GM13976 (cell line): ENCODE data around the gene SYCE1L.
A peak's percentile ranks its signal among the peaks of the same experiment; 100 is the strongest.

Experiments used
- DNase-seq: peaks from one replicate; pipeline ENCODE4 v3.0.0; 2012; ENCODE audit warnings: low spot score
- in situ Hi-C: fragments of 300-500 bp; cut with MboI; formaldehyde crosslinking; loops from one replicate; pipeline ENCODE4 v1.12.0; 2022; ENCODE audit warnings: low sequenced_read_pairs, mixed read lengths, inconsistent platforms; ENCODE audit not compliant: unreplicated experiment
- TF ChIP-seq, protein P1 (sequence below): IDR thresholded peaks from 2 replicates; pipeline ENCODE4 v1.5.1; 2012; ENCODE audit warnings: borderline replicate concordance, mild to moderate bottlenecking; ENCODE audit not compliant: insufficient read depth; ENCODE audit errors: extremely low read depth, missing control alignments, control extremely low read depth

Gene SYCE1L

DNA sequence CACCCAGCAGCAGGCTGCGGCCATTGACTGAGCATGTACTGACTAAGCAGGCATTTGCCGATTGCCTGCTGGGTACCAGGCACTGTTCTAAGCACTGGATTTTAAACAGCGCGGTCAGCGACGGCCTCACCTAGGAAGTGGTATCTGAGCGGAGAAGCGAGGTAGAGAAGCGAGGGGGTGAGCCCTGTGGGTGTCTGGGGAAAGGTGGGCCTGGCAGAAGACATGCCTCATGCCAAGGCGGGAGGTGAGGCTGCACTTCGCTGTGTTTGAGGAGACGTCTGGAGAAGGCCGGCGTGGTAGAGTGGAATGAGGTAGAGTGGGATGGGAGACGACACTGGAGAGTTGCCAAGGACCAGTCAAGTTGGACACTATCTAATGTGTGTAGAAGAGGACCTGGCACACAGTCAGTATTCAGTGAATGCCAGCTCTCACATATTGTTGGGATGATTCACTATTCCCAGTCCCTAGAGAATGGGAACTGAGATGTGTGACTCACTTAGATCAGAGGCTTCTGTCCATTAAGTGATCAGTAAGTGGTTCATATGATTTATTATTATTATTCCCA lies 14.4 kb downstream of the SYCE1L start:
- in situ Hi-C loops: no loop called here
- TF ChIP-seq, protein P1, sequence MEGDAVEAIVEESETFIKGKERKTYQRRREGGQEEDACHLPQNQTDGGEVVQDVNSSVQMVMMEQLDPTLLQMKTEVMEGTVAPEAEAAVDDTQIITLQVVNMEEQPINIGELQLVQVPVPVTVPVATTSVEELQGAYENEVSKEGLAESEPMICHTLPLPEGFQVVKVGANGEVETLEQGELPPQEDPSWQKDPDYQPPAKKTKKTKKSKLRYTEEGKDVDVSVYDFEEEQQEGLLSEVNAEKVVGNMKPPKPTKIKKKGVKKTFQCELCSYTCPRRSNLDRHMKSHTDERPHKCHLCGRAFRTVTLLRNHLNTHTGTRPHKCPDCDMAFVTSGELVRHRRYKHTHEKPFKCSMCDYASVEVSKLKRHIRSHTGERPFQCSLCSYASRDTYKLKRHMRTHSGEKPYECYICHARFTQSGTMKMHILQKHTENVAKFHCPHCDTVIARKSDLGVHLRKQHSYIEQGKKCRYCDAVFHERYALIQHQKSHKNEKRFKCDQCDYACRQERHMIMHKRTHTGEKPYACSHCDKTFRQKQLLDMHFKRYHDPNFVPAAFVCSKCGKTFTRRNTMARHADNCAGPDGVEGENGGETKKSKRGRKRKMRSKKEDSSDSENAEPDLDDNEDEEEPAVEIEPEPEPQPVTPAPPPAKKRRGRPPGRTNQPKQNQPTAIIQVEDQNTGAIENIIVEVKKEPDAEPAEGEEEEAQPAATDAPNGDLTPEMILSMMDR: no peak
- no peak for DNase-seq

DNA sequence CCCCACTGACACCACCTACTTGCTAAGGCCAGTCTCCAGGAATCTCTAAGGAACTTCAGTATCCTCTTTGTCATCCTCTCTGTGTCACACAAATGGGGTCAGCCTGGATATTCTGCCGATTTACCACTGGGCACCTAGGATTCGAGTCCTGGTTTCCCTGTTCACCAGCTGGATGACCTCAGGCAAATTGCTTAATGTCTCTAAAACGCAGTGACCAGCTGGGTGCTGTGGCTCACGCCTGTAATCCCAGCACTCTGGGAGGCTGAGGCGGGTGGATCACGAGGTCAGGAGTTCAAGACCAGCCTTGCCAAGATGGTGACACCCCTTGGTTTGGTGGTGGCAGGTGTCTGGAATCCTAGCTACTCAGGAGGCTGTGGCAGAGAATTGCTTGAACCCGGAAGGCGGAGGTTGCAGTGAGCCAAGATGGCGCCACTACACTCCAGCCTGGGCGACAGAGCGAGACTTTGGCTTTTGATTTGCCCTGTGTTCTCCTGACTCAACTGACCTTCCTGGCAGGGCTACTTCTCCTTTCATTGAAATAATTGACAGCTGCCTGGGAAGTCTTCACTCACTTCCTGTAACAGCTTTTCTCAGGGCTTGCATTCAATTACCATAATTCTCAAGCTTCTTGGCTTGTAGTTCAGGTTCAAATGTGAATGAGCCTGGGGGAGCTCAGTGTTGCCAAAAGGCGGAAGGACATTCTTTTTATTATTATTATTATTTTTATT lies 15.4 kb downstream of the SYCE1L start:
- DNase-seq: no peak
- TF ChIP-seq, protein P1: no peak
- in situ Hi-C loops: no loop called here

DNA sequence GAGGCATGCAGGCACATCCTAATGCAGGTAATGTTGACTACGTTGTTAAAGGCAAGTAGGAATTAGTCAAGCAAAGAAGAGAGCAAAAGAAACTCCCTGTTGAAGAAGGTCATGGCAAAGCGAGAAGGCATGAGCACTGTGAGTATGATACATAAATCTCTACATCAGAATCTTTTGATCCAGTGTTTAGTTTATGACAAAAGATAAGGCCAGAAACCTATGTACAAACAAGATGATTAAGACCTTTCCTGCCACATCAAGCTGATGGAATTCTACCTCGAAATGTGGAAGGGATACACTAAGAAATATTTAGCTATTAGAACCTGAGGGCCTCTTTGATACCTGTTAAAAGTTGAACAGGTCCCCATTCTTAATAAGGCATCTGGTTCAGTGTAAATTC lies 20.2 kb downstream of the SYCE1L start:
- DNase-seq: no peak
- TF ChIP-seq, protein P1: no peak
- in situ Hi-C loops: no loop called here

DNA sequence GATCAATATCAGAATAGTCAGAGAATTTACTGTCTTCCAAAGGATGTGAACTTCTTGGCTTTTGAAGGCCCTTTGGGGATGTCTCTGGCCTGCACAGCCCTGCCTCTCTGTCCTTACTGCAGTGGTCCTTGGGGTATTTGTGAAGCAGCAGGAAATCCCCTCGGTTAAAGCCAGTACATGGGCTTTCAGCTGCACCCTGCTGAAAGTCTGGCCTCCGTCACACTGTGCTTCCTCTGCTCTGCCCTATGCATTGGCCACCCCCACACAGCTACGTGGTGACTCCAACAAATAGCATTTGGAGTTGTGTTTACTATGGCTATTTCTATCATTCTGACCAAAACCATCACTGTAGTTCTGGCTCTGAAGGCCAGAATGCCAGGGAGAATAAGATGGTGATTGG lies 21.2 kb downstream of the SYCE1L start:
- in situ Hi-C loops: no loop called here

DNA sequence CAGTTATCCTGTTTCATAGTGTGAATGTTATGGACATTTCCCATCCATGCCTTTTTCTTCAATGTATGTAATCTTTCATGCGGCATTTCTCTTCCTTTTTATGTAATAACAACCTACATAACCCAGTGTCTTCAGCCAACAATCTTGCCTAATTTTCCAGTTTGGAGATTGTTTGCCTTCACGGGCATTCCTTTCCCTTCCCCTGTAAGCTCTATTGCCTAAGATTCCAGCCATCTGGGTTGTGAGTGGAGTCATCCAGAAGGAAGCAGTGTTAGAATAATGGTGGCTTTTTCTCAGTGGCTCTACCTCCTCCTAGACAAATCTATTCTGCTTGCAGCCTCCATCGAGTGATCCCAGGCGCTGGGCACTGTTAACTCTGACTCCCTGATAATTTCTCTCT lies 22.3 kb downstream of the SYCE1L start:
- in situ Hi-C loops: no loop called here
- TF ChIP-seq, protein P1: no peak
- no peak for DNase-seq

More for the DNA sequence above, 21.2 kb downstream of the SYCE1L start:
- TF ChIP-seq, protein P1: no peak
- DNase-seq: peak; percentile 58

DNA sequence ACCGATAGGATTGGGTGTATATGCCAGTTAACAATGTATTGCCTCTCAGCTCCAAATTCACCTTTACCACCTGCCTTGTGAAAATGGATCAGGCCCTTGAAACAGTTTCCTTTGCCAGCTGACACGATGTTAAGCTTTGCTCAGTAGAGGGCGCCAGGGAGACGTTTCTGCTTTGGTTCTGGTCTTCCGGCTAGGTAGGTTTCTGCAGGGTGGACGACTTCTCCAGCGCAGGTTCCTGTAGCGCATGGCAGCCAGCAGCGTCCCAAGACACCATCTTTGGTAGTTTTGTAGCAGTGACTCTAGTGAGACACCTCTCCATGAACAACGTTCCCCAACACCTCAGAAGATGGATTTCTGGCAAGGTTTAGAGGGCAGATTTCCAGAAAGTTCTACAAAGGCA lies 24.0 kb downstream of the SYCE1L start:
- TF ChIP-seq, protein P1: peak; percentile 30
- peak; percentile 35 for DNase-seq
- in situ Hi-C loops: no loop called here
